ENCODE measurements around the gene MPL.
"Not testable (repeated sequence)": the region's sequence is repeated elsewhere in the genome, so short reads cannot be mapped to it uniquely, and the experiment has no call there.

Gene MPL

GRCh38 chr1:43358121-43358745 lies 20.6 kb downstream of the MPL start:
- DNase-seq: peak; percentile 44

GRCh38 chr1:43358746-43359693 lies 21.4 kb downstream of the MPL start, which contains the start of gene CDC20:
Gene CDC20 (plus strand): TSS chr1:43358981. CDS start chr1:43359216, 235 bp downstream.
- peak; percentile 100 for DNase-seq

DNA sequence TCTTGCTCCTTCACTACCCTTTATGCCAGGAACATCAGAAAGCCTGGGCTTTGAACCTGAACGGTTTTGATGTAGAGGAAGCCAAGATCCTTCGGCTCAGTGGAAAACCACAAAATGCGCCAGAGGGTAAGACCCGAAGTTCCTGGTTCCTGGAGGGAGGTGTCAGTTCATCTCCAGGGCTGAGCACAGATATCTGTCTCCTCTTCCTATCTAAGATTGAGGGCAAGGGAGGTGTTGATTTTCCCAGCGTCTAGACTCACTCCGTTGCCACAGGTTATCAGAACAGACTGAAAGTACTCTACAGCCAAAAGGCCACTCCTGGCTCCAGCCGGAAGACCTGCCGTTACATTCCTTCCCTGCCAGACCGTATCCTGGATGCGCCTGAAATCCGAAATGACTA lies 22.1 kb downstream of the MPL start:
- DNase-seq: no peak

- DNase-seq: no peak
These were observed 23.0 kb downstream of the MPL start for GRCh38 chr1:43360616-43361015.

DNA sequence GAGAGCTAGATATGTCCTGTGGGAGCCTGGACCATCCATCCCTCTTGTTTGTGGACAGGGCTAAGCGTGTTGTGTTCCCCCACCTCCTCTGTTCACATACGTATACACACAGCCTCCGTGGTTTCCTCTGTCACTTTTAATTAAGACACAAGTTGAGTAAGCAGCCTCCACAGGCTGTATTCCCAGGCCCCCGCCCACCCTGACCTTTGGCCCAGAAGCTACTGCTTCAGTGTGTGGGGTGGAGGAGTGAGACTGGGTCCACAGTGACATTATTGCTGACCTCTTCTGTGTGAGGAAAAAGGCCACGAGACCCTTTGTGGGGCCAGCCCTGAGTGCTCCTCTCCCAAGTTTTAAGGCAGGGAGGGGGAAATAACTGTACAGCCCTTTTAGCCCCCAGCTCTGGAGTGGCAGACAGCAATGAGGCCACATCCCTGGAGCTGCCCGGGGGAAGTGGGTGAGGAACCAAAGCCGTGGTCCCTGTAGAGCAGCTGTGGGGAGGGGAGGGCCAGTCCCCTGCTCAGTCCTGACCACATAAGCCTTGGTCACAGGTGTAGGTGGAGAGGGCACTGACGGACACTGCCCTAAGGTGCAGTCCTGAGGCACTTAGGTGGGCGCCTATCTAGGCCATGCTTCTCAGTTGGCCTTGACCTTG lies 25.8 kb downstream of the MPL start:
- no peak for DNase-seq

- no peak for DNase-seq
These were observed 26.4 kb downstream of the MPL start for GRCh38 chr1:43363935-43364525.

DNA sequence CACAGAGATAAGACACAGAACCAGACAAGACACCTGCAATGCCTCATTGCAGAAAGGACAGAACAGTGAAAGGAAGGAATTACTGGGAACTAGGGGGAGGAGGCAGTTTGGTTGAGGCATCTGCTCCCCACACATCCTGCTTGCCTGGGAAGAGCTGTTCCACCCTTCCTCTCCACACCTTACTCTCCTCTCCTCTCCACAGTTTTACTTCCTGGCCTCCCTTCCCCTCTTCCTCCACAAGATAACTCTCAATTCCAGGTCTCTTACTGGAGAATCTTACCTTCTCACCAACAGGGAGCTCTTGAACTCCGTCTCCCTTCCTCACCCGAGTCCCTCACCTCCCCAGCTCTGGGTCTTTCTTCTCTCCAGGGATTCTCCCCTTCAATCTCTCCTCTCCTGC lies 28.1 kb downstream of the MPL start:
- no peak for DNase-seq

DNA sequence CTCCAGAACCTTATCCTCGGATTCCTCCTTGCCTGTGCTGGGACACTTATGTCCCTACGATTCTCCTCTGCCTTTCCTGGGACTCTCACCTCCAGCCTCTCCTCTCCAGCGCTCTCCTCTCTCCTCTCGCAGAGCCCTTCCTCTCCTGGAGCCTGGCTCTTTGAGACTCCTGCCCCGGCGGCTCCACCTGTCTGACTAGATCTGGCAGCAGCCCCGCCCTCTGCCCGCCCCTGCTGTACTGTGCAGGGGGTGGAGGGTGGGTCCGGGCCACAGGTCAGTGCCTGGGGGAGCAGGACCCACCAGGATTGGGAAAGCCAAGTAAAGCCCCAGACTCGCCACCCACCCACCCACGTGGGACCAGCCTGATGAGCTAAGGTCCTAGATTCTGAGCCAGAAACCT lies 28.6 kb downstream of the MPL start:
- DNase-seq: no peak

DNA sequence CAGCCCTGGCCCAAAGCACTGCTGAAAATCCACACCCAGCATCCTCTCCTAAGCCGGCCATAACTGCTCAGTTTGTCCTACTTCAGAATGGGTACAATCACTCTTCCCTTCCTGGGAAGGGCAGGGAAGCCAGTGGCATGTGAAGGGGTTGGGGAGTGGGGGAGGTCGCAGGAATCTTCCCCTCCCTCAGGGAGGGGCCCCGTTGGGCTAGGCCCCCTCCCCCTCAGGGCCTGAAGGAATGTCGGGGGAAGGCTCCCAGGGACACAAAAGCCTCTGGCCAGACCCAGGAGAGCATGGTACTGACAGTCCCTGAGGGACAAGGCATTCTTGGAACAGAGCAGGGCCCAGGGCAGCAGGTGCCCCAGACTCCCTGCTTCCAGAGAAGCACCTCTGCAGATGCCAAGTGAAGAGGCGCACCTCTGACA lies 29.0 kb downstream of the MPL start:
- no peak for DNase-seq

DNA sequence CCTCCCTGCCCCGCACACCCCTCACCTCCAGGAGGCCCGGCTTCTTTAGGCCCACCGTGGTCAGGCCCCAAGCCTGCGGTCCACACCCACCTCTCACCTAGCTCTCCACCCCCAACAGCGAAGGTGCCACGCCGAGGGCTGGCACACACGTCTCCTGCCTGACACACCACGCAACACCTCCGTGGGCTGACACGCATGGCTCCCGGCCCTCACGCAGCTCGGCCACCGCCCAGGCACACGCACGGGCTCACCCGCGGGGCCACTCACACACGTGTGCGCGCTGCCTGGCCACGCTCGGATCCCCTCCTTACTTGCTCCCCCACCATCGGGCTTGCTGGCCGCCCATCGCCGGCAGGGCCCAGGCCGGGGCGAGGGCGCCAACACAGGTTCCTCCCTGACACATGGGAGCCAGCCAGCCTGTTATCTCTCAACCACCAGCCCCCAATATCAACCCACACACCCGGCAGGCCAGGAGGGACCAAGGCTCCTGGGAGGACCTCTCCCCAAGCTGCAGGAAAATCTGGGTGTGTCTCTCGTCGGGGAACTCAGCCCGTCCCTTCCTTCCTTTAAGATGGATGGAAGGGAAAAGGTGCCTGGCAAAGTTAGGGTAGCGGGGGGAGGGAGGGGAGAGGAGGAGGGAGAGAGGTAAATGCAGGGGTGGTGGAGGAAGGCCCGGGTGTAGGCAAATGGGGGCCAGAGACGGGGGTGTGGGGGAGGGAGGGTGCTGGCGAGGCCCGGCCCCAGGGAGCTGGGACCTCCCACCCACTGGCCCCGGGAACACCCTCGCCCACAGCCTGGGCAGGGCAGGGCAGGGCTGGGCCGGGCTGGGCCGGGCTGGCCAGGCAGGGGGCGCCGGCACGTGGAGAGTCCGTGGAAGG lies 29.6 kb downstream of the MPL start:
- DNase-seq: no peak

DNA sequence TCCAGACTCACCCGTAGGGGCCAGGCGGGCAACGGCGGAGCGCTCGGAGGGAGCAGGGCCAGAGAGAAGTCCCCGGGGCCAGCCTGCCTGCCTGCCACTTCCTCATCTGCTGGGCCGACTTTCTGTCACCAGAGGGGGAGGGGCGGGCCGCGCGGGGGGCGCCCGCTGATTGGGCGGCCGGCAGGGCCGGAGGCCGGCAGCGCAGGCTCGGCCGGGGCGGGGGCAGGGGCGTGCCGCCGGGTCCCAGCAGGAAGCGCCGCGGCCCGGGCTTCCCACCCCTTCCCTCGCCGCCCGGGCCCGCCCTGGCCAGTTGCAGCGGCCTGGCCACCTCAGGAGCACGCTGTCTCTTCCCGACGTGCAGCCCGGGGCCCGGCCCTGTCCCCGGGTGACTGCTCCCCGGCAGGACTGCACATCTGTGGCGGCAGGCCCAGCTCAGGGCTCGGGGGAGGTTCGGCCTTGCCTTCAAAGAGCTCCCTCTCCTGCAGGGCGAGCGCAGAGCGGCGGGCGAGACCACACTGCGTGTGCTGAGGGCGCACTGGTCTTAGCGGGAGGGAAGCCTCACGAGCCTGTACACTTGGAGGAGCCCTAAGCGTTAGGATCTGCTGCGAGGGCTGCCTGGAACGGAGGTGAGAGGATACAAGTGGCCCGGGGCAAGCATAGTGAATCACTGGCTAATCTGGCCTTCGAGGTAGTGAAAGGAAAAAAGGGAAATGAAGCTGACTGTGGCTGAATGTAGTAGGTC lies 30.5 kb downstream of the MPL start, which contains the start of gene ELOVL1:
Gene ELOVL1 (minus strand): TSS at position 108 of the 742 bp plus-strand sequence. CDS start 2,402 bp downstream, outside the sequence.
- DNase-seq: peak; percentile 97

DNA sequence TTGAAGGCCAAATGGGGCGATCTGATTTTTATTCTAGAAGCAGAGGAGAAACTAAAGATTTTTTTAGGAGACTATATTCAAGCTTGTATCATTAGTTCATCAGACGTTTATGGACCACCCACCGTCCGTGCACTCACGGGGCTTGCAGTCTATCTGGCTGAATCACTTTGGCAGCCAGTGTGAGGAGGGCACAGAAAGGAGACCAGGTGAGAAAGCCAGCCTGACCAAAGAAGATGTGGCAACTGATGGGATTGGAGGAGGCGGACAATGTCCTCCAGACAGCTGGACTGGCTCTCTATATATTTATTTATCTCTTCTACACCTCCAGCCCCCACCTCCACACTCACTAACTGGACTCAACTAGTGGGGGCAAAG lies 31.0 kb downstream of the MPL start:
- DNase-seq: no peak

DNA sequence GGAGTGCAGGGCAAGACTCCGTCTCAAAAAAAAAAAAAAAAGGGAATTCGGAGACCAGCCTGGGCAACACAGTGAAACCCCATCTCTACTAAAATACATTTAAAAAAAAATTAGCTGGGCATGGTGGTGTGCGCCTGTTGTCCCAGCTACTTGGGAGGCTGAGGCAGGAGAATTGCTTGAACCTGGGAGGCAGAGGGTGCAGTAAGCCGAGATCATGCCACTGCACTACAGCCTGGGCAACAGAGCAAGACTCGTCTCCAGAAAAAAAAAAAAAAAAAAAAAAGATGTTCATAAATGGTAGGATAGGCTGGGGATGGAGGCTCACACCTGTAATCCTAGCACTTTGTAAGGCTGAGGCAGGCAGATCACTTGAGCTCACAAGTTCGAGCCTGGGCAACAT lies 32.2 kb downstream of the MPL start:
- DNase-seq: not testable (repeated sequence)

DNA sequence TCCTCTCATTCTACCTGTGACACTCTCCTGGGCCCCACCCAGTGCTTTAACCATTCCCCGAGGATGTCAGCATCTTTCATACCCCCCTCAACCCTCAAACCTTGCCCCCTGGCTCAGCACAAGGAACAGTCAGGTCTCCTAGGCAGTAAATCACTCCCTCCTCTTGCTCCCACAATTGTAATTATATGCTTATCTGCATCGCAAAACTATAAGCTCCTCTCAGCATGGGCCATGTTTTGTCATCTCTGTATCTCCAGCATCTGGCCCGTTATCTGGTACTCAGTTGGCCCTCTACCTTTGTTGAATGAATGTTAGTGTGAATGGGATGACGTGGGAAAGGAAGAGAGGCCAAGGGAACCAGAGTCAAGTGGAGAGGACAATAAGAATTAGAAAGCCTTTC lies 32.9 kb downstream of the MPL start:
- DNase-seq: no peak

- no peak for DNase-seq
These were observed 34.6 kb downstream of the MPL start for GRCh38 chr1:43372172-43372571.

- DNase-seq: no peak
These were observed 35.7 kb downstream of the MPL start for GRCh38 chr1:43373066-43373940.

DNA sequence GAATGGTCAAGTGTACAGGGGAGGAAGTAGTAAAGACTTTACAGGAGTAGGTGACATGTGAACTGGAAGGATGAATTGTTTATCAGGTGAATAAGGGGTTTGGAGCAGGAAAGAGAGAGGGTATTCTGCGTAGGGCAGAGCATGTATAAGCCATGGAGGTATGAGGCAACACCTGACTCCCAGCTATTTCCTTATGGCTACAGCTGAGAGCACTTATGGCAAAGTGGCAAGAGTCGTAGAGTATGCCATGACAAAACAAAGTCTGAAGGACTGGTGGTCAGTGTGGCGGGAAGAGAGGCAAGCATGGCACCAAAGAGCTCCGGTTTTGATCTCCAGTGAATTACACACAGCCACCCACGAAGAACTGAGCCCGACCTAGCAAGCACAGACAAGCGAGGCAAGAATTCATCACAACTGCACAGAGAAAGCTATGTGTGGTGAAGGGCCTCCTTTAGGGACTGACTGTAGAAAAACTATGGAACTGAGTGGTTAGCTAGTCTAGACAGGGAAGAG lies 39.2 kb downstream of the MPL start:
- DNase-seq: no peak

DNA sequence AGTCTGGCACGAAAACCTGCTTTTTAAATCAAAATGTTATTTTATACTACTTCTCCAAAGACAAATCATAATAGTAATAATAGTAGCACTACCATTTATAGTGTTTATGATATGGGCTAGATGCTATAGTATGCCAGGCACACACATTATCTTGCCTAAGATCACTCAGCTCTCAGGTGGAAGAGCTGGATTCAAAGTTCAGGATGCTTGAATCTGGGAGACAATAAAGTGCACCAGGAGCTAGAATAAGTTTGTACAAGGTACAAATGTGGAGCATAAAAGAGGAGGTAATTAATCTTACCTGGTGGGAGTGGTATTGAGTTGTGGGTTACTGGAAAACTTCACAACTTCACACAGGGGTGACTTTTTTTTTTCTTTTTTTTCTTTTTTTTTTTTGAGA lies 40.2 kb downstream of the MPL start:
- DNase-seq: no peak

DNA sequence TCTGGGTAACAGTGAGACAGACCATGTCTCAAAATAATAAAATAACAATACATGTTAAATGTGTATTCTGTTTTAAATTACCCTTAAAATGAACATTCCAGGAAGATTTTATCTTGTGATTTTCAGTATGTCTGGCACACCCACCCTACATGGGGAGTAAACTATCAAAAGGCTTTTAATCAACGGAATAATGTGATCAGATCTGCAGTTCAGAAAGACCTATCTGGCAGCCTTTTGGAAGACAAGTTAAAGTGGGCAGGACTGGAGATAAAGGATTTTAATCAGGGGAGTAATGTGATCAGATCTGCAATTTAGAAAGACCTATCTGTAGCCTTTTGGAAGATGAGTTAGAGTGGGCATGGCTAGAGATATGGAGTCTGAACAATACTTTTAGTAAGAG lies 41.9 kb downstream of the MPL start:
- DNase-seq: no peak

DNA sequence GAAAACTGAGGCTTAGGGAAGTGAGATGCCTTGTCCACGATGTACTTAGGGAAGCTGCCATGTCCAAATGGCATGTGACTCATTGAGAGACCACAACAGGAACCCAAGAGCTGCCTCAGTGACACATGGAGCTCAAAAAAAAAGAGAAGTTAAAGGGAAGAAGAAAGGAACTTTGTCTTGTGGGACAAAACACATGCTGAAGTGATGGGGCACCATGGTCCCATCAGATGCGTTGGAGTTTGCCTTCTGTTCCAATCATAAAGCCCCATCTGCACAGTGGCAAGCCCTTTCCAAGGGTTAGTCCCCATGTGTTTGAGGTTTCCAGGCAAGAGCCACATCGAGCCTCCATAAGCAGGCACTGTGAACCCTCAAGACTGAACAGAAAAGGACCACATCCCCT lies 44.0 kb downstream of the MPL start:
- no peak for DNase-seq

Data from NCI-H774 (cell line).